HG03521 (cell line): ENCODE data around the gene KISS1R.

Source experiments
- ATAC-seq: cut with Tn5 transposase; IDR thresholded peaks from one replicate; pipeline ENCODE4 v1.9.1; 2021; ENCODE audit warnings: mild to moderate bottlenecking, moderate library complexity; ENCODE audit not compliant: unreplicated experiment

Gene KISS1R

GRCh38 chr19:899336-900042, 17.6 kb upstream of the KISS1R start:
- no peak for ATAC-seq

DNA sequence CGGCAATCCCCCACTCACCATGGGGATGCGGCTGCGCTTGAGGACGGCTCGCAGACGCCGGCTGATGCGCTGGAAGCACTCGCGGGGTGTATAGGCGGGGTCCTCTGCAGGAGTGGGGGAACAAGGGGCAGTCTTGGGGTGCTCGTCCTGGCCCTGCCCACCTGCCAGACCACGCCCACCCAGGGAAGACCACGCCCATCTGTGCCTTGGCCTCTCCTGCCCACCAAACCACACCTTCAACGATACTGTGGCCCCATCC, 17.2 kb upstream of the KISS1R start:
- ATAC-seq, result no peak

- no peak for ATAC-seq
These were observed 16.6 kb upstream of the KISS1R start for GRCh38 chr19:900302-901111.

DNA sequence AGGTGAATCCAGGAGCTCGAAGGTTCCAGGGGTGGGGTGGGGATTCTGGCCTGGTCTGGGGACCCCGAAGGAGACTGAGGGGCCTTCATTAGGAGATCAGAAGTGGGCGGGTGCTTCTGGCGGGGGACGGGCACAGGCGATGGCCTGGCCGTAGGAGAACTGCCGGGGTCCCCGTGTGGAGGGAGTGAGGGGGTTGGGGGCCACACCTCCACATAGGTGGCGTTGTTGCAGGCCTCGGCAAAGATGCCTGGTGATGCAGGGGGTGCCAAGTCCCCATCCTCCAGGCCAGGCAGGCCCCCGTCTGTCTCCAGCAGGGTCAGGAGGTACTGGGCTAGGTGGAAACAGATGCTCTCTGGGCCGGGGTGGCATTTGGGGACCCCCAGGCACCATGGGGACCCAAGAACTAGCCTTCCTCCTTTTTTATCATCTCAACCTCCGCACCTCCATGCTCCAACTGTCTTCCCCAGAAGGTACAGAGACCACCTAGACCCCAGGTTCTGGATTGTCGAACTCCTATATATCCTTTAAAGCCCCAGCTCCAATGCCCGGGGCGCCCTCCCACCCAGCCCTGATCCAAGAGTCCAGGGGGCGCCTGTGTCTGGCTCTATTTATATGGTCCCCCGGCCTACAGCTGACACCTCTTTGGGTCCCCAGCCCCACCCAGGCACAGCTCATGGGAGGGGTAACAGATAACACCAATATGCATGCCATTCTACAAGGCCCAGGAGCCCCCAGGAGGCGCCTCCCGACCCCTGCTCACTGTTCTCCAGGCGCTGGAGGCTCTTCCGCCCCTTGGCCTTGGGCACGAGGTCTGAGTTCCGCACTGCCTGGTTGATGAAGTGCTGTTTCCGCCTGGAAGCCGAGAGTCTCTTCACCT, 15.7 kb upstream of the KISS1R start:
- no peak for ATAC-seq

DNA sequence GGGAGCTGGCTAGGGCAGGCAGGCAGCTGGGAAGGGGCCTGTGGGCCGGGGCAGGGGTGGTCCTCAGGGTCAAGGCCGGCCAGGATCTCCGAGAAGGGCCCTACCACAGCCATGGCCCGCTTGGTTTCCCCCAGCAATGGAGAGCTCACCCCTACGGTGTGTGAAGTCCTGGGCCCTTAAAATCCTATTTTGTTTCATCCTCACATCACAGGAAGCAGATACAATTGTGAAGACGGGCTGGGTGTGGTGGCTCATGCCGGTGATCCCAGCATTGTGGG, 15.1 kb upstream of the KISS1R start:
- ATAC-seq, result no peak

GRCh38 chr19:902446-903226, 14.5 kb upstream of the KISS1R start:
- ATAC-seq, result no peak

DNA sequence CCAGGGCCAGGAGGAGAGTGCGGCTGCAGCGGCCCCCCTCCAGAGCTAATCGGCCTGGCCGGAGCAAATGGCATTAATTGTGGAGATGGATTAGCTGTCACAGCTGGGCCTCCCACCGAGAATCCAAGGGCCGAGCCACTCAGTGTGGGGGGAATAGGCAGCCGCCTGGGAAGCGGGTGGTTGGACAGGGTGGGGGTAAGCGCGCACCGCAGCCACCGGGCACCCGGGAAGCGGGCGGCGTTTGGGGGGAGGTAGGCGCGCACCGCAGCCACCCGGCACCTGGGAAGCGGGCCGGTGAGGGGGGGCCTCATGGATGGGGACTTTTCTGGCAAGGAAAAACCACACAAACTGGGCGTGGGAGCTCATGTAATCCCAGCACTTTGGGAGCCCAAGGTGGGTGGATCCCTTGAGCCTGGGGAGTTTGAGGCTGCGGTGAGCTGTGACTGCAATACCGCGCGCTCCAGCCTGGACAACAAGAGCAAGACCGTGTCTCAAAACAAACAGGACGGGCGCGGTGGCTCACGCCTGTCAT, 13.8 kb upstream of the KISS1R start:
- ATAC-seq, result no peak

GRCh38 chr19:904545-904944, 12.6 kb upstream of the KISS1R start:
- ATAC-seq, result no peak

- ATAC-seq, result no peak
These were observed 10.7 kb upstream of the KISS1R start for GRCh38 chr19:906480-906879.

DNA sequence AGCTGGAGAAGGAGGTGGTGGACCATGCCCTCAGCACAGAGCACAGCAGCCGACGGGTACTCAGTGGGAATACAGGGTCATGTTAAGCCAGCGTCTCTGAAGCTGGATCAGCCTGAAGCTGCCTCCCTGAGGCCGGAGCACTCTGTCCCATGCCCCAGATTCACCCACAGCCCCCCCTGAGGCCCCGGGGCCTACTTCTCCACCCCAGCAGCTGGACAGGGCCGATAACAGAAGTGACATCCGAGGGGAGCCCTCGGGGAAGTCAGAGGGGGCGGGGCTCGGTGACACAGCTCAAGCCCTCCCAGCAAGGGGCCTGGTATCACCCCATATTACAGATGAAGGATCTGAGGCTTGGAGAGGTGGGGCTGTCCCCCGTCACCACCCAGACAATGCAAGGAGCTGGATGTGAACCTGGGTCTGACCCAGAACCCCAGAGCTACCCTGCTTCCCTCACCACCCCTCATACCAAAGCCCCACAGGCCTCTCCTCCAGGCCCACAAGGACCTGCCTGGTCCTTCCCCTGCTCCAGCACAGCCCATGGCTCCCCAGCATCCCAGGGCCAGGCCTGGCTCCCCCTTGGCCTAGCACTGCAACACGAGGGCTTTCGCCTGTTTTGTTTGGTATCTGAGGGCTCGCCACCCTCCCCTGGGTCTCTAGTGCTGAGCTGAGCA, 9.8 kb upstream of the KISS1R start:
- no peak for ATAC-seq

DNA sequence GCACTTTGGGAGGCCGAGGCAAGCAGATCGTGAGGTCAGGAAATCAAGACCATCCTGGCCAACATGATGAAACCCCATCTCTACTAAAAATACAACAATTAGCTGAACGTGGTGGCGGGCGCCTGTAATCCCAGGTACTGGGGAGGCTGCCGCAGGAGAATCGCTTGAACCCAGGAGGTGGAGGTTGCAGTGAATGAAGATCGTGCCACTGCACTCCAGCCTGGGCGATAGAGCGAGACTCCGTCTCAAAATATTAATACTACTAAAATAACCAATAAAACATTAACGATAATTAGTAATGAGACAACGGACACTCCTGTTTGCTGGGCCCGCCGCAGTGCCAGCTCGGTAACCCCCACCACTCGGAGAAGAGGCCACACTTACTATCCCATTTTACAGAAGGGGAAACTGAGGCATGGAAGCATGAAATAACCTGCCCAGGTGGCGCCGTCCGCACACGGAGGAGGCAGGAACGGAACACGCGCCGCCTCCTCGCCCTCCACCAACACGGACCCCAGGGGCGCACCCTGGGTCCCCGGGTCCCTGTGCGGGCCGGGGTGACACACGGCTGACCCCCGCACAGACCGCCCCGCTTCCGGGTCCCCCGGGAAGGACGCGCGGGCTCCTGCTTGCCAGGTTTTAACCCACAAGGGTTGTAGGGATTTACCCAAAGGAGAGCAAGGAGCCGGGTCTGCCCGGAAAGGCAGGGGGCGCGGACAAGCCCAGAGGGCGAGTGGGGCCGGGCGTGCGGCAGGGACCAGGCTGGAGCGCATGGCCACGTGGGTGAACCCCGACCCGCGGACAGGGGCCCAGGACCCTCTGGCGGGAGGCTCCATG, 5.7 kb upstream of the KISS1R start:
- no peak for ATAC-seq

GRCh38 chr19:912181-913079, 4.7 kb upstream of the KISS1R start:
- no peak for ATAC-seq

DNA sequence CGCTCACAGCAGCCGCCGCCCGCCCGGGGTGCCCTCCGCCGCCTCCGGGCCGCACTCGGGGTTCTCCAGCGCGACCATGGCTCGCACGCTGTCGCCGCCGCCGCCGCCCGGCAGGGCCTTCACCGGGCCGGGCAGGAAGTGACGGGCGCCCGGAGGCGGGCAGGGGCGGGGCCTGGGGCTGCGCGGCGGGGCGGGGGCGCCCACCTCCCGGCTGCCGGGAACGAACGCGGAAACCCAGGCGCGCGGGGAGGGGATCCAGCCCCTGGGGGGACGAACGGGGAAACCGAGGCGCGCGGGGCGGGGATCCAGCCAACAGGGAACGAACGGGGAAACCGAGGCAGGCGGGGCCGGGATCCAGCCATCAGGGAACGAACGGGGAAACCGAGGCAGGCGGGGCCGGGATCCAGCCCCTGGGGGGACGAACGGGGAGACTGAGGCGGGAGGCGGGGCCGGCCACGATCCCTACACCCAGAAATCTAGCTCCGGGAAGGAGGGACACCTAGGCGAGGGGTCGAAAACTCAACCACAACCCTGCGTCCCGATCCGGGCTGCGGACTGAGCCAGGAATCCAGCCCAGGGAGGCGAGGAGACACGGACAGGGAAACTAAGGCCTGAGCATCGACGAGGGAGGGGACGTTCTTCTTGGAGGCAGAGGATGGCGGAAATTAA, 3.9 kb upstream of the KISS1R start, which contains the start of gene R3HDM4:
TSS of gene R3HDM4 (minus strand) at position 140 of the 669 bp plus-strand sequence. CDS start at position 78, 62 bp downstream.
- peak; percentile 58 for ATAC-seq

DNA sequence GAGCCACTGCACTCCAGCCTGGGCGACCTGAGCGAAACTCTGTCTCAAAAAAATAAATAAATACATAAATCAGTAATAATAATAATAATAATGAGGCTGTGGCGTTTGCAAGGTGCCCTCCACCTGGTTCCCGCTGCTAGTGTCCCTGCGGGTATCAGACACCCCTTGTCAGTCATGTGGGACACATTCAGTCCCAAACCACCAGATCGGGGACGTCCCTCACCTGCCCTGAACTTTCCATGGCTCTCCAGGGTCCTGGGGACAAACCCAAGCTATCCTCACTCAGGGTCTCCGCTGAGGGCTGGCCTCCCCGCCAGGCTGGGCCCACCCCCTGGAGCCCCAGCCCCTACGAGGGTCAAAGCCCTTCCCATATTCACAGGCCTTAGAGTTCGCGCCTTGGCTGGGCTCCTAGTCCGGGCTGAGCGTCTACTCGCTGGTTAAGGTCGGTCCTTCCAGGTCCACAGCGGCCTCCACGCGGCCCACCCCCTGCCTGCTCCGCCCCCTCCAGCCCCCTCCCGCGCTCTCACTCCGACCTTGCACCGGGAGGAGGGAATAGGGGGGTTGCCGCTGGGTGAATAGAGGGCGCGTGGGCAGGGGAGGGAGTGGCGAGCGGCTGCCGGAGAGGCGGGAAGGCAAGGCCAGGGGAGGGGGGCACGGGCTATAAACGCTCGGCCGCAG, 349 bp upstream of the KISS1R start:
- no peak for ATAC-seq

DNA sequence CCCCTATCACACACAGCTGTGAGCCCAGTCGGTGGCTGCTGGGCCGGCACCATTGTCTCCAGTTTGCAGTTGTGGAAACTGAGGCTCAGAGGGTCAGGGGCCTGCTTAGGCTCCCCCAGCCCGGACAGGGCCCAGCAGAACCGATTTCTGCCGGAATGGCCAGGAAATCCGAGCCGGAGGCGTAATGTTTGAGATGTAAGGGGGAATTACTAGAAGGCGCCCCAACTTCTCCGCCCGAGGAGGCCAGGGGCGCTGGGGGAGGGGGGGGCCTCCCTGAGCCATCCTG, 962 bp downstream of the KISS1R start:
- no peak for ATAC-seq

GRCh38 chr19:918481-919198, 1.5 kb downstream of the KISS1R start:
- no peak for ATAC-seq
